ENCODE results near the gene ECSCR. TPM values are rescaled to one million over a fixed set of nuclear protein-coding genes. Genes with fewer than 3 reads are reported as not detected.

ECSCR gene
- total and polyA plus RNA-seq, 10 of the 15 experiments (the other 5 are each of a cell fraction or from before 2014, with no cell fraction given): 0.15 to 0.83 (median 0.23) TPM; not detected in 3

DNA sequence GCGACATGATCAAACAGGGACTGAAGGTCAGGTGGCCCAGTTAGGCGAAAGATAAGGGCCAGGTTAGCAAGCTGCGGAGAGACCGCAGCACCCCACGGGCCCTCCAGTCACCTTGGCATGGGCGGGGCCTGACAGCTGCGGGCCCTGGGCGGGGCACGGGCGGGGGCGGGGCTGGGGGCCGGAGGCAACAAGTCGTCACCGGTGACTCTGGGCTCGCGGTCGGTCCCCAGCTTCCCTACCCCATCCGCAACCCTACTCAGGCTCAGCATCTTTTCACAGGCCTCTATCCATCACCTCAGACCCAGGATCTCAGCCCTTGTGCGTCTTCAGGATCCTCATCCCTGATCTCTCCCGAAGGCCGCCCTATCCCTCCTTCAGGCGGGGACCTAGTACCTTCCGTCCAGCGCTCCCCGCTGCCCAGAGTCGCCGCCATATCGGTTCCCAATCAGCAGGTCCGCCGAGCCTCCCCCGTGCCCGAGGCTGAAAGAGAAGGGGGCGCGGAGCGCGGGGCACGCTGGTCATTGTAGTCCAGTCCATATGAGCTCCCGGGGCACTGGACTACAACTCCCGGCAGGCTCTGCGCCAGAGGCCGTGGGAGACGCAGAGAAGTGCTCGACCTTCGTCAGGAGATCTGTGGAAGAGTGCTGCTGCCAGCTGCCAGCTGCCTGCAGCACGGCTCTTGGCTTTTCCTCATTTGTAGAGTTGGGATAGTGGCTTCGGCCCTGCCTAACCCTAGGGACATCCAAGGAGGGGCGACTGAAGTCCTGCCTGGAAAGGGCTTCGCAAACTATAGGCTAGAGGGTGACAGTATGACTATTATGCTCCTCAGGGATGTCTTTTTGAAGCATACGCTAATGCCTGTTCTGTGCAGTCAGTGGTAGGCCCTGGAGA is 23.3 kb downstream of the ECSCR start, which contains the start of gene DNAJC18:
Gene DNAJC18, minus strand, starts transcription at position 513 of the 891 bp plus-strand sequence. Its CDS starts 80 bp downstream, at position 433.
- in situ Hi-C loops (cut with MboI): no loop called here
- TF ChIP-seq ZNF622 (IDR thresholded peaks at IDR 0.05) (no peak), BHLHE40 (IDR thresholded peaks at IDR 0.05; ENCODE audit: borderline replicate concordance in 1 of 2, low read depth in 2 of 2, low read length in 1 of 2) (peak in 1 of 2 experiments; percentile 44; a peak in 2 of 4 replicates)
- TF ChIP-seq, protein P1, sequence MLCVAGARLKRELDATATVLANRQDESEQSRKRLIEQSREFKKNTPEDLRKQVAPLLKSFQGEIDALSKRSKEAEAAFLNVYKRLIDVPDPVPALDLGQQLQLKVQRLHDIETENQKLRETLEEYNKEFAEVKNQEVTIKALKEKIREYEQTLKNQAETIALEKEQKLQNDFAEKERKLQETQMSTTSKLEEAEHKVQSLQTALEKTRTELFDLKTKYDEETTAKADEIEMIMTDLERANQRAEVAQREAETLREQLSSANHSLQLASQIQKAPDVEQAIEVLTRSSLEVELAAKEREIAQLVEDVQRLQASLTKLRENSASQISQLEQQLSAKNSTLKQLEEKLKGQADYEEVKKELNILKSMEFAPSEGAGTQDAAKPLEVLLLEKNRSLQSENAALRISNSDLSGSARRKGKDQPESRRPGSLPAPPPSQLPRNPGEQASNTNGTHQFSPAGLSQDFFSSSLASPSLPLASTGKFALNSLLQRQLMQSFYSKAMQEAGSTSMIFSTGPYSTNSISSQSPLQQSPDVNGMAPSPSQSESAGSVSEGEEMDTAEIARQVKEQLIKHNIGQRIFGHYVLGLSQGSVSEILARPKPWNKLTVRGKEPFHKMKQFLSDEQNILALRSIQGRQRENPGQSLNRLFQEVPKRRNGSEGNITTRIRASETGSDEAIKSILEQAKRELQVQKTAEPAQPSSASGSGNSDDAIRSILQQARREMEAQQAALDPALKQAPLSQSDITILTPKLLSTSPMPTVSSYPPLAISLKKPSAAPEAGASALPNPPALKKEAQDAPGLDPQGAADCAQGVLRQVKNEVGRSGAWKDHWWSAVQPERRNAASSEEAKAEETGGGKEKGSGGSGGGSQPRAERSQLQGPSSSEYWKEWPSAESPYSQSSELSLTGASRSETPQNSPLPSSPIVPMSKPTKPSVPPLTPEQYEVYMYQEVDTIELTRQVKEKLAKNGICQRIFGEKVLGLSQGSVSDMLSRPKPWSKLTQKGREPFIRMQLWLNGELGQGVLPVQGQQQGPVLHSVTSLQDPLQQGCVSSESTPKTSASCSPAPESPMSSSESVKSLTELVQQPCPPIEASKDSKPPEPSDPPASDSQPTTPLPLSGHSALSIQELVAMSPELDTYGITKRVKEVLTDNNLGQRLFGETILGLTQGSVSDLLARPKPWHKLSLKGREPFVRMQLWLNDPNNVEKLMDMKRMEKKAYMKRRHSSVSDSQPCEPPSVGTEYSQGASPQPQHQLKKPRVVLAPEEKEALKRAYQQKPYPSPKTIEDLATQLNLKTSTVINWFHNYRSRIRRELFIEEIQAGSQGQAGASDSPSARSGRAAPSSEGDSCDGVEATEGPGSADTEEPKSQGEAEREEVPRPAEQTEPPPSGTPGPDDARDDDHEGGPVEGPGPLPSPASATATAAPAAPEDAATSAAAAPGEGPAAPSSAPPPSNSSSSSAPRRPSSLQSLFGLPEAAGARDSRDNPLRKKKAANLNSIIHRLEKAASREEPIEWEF (IDR thresholded peaks at IDR 0.05; ENCODE audit: insufficient replicate concordance, low read depth, low read length): no peak
- TF ChIP-seq, protein P2, sequence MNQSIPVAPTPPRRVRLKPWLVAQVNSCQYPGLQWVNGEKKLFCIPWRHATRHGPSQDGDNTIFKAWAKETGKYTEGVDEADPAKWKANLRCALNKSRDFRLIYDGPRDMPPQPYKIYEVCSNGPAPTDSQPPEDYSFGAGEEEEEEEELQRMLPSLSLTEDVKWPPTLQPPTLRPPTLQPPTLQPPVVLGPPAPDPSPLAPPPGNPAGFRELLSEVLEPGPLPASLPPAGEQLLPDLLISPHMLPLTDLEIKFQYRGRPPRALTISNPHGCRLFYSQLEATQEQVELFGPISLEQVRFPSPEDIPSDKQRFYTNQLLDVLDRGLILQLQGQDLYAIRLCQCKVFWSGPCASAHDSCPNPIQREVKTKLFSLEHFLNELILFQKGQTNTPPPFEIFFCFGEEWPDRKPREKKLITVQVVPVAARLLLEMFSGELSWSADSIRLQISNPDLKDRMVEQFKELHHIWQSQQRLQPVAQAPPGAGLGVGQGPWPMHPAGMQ (IDR thresholded peaks at IDR 0.05; ENCODE audit: borderline replicate concordance): no peak
- TF ChIP-seq, protein P3, sequence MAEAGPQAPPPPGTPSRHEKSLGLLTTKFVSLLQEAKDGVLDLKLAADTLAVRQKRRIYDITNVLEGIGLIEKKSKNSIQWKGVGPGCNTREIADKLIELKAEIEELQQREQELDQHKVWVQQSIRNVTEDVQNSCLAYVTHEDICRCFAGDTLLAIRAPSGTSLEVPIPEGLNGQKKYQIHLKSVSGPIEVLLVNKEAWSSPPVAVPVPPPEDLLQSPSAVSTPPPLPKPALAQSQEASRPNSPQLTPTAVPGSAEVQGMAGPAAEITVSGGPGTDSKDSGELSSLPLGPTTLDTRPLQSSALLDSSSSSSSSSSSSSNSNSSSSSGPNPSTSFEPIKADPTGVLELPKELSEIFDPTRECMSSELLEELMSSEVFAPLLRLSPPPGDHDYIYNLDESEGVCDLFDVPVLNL (IDR thresholded peaks at IDR 0.05; ENCODE audit: low read depth, low read length): no peak
- TF ChIP-seq, protein P4, sequence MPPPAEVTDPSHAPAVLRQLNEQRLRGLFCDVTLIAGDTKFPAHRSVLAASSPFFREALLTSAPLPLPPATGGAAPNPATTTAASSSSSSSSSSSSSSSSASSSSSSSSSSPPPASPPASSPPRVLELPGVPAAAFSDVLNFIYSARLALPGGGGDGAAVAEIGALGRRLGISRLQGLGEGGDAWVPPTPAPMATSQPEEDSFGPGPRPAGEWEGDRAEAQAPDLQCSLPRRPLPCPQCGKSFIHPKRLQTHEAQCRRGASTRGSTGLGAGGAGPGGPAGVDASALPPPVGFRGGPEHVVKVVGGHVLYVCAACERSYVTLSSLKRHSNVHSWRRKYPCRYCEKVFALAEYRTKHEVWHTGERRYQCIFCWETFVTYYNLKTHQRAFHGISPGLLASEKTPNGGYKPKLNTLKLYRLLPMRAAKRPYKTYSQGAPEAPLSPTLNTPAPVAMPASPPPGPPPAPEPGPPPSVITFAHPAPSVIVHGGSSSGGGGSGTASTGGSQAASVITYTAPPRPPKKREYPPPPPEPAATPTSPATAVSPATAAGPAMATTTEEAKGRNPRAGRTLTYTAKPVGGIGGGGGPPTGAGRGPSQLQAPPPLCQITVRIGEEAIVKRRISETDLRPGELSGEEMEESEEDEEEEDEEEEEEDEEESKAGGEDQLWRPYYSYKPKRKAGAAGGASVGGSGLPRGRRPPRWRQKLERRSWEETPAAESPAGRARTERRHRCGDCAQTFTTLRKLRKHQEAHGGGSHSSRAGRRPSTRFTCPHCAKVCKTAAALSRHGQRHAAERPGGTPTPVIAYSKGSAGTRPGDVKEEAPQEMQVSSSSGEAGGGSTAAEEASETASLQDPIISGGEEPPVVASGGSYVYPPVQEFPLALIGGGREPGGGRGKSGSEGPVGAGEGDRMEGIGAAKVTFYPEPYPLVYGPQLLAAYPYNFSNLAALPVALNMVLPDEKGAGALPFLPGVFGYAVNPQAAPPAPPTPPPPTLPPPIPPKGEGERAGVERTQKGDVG (CRISPR knock-in tag; IDR thresholded peaks at IDR 0.05): no peak

More for the DNA sequence above, 23.3 kb downstream of the ECSCR start, which contains the start of gene DNAJC18:
- intact Hi-C loops (cut with micrococcal nuclease; ENCODE audit: unreplicated experiment): loop anchor here (1.0 kb wide), 2 partner anchors 8 to 19 kb away; no protein-coding TSS in a partner anchor
- Histone ChIP-seq H3K27ac (ENCODE audit: control insufficient read depth, insufficient read depth) (peak within 1 kb of the TSS; percentile 95), H3K9me3 (replicated peaks; ENCODE audit: control insufficient read depth, insufficient read depth, low read length) (no peaks in the 10 kb centered on the region), H3K79me2 (ENCODE audit: control insufficient read depth, insufficient read depth, low read length) (no peaks in the 10 kb centered on the region), H3K4me1 (ENCODE audit: control insufficient read depth, insufficient read depth, low read length) (peaks cover 24% of the 10 kb centered on the region), H3K4me2 (ENCODE audit: control insufficient read depth, insufficient read depth) (peak within 1 kb of the TSS; percentile 98), H3K36me3 (ENCODE audit: control insufficient read depth in 2 of 2, insufficient read depth in 2 of 2, low read length in 1 of 2) (no peaks in the 10 kb centered on the region), H3K9ac (ENCODE audit: control insufficient read depth, insufficient read depth, low read length) (peak within 1 kb of the TSS; percentile 93), H4K20me1 (ENCODE audit: control insufficient read depth, insufficient read depth) (no peaks in the 10 kb centered on the region), H3K27me3 (replicated peaks in 1 of 2; ENCODE audit: control insufficient read depth in 2 of 2, insufficient read depth in 2 of 2, low read length in 1 of 2) (no peaks in the 10 kb centered on the region), H3K4me3 (peak within 1 kb of the TSS; percentile 84), H2AFZ (ENCODE audit: control insufficient read depth, low read depth, low read length) (peak within 1 kb of the TSS; percentile 97)
- CTCF ChIA-PET: interaction anchor here (1.0 to 5.0 kb wide), 12 partner anchors 9 to 74 kb away, joined by 3 to 52 read pairs (median 6); partner anchors contain the start of genes SPATA24 and STING1
- SMC1A ChIA-PET (ENCODE audit: uncharacterized antibody, unreplicated experiment): interaction anchor here (0.6 to 8.2 kb wide), 16 partner anchors 8 to 860 kb away, joined by 3 to 86 read pairs (median 4); partner anchors contain the start of gene STING1
- 2% methylated on average over 39 of the region's 49 CpGs for WGBS (ENCODE audit: insufficient coverage, insufficient replicate concordance, low lambda C conversion rate, missing lambda C conversion rate)
- peak; percentile 53 for DNase-seq (ENCODE audit: low read depth, low spot score)
- FAIRE-seq: peak; percentile 83
- BruUV-seq (replicated peaks): no TSS peak
- RAD21 ChIA-PET (ENCODE audit: unreplicated experiment): interaction anchor here (0.5 to 5.4 kb wide), 14 partner anchors 9 to 92 kb away, joined by 3 to 59 read pairs (median 6); partner anchors contain the start of genes MZB1, SPATA24 and STING1
- POLR2A ChIA-PET: interaction anchor here (0.6 to 5.7 kb wide), 16 partner anchors 10 to 190 kb away, joined by 3 to 53 read pairs (median 6); partner anchors contain the start of genes MATR3, SPATA24, STING1 and UBE2D2
- ATAC-seq: peak; percentile 81

All from GM12878 (cell line).